Measurements from ENCODE around the gene SLC19A2. TPM values are rescaled to one million over a fixed set of nuclear protein-coding genes. Genes with fewer than 3 reads are reported as not detected.

Gene SLC19A2
- total and polyA plus RNA-seq, 2 donors (not counting 1 experiment from before 2014, with no cell fraction given): 5.2 to 8.9 TPM

DNA sequence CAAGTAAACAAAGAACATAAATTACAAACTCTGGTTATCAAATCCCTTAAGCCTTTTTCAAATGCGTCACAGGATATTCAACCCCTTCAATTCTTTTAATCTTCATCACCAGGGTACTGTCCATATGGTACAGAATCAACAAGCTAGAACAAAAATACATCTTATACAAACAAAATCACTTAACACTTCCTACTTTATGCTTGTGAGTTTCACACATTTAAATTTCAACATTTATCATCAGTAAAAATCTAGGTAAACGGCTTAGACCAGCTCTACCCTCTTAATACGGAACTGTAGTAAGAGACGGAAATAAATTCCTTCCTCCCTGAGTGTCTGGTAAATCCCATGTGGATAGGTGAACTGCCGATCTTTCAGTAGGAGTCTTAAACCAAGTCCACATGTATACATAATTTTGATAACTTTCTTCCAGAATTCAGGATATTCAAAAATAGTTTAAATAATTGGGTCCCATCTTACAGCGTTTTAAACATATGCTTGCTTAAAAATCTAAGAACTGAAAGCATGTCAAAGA, 59.5 kb downstream of the SLC19A2 start:
- peak overlapping the region; percentile 94 for H3K4me2 ChIP-seq (ENCODE audit: extremely low read depth, insufficient read depth, low read length)
- H3K27ac ChIP-seq (ENCODE audit: insufficient read depth, low read length): no peak overlapping the region
- H4K20me1 ChIP-seq (ENCODE audit: control insufficient read depth, extremely low read depth, insufficient read depth, low read length): no peaks in the 10 kb centered on the region
- H3K27me3 ChIP-seq (ENCODE audit: control insufficient read depth, insufficient read depth, low read length): no peaks in the 10 kb centered on the region
- H3K9me3 ChIP-seq (ENCODE audit: control insufficient read depth, insufficient read depth, low read depth, low read length): no peaks in the 10 kb centered on the region
- no peak overlapping the region for H3K9ac ChIP-seq (ENCODE audit: insufficient read depth, low read length)
- no peaks in the 10 kb centered on the region for H3K36me3 ChIP-seq (ENCODE audit: control insufficient read depth, insufficient read depth, low read length)
- no peaks in the 10 kb centered on the region for H3K4me1 ChIP-seq (ENCODE audit: control insufficient read depth, extremely low read depth, insufficient read depth, low read length)
- peak in 1 of 2 donors; percentile 7 for DNase-seq (ENCODE audit: low read depth in 2 of 2)
- peak overlapping the region in 1 of 4 experiments; percentile 90 for H3K4me3 ChIP-seq (replicated peaks in 1 of 4; ENCODE audit: control extremely low read depth in 1 of 4, insufficient read depth in 1 of 4, low read depth in 3 of 4, low read length in 4 of 4)
- H2AFZ ChIP-seq (ENCODE audit: low read length): no peak overlapping the region
- no peak for TF ChIP-seq EZH2 (IDR thresholded peaks at IDR 0.05; ENCODE audit: low read length, missing control alignments)
- TF ChIP-seq, protein P1, sequence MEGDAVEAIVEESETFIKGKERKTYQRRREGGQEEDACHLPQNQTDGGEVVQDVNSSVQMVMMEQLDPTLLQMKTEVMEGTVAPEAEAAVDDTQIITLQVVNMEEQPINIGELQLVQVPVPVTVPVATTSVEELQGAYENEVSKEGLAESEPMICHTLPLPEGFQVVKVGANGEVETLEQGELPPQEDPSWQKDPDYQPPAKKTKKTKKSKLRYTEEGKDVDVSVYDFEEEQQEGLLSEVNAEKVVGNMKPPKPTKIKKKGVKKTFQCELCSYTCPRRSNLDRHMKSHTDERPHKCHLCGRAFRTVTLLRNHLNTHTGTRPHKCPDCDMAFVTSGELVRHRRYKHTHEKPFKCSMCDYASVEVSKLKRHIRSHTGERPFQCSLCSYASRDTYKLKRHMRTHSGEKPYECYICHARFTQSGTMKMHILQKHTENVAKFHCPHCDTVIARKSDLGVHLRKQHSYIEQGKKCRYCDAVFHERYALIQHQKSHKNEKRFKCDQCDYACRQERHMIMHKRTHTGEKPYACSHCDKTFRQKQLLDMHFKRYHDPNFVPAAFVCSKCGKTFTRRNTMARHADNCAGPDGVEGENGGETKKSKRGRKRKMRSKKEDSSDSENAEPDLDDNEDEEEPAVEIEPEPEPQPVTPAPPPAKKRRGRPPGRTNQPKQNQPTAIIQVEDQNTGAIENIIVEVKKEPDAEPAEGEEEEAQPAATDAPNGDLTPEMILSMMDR (conservative IDR thresholded peaks at IDR 0.05 in 1 of 2, IDR thresholded peaks at IDR 0.05 in 1 of 2; ENCODE audit: low read depth in 1 of 2, low read length in 2 of 2): no peak
- H3K79me2 ChIP-seq (ENCODE audit: control insufficient read depth, insufficient read depth, low read length): no peaks in the 10 kb centered on the region

DNA sequence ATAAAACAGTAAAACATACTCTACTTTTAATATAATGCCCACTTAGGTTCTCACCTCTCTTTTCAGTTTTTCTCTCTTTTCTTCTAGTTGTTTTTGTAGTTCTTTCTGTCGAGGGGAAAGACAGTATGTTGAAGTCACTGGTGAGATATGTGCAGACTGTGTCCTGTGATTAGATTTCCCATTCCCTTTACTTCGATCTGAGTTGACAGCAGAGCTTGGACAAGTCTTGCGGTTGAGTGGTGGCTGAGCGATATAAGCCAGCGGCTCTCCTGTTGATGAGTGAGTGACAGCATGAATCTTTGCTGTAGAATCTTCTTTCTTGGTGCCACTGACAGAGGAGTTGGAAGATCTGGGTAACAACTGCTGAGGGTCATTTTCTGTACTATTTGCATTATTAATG, 64.4 kb downstream of the SLC19A2 start:
- Histone ChIP-seq H3K9me3 (ENCODE audit: control insufficient read depth, insufficient read depth, low read depth, low read length) (no peaks in the 10 kb centered on the region), H3K27me3 (ENCODE audit: control insufficient read depth, insufficient read depth, low read length) (no peaks in the 10 kb centered on the region), H4K20me1 (ENCODE audit: control insufficient read depth, extremely low read depth, insufficient read depth, low read length) (no peaks in the 10 kb centered on the region), H3K27ac (ENCODE audit: insufficient read depth, low read length) (no peak overlapping the region), H3K36me3 (ENCODE audit: control insufficient read depth, insufficient read depth, low read length) (no peaks in the 10 kb centered on the region), H3K4me3 (replicated peaks in 1 of 4; ENCODE audit: control extremely low read depth in 1 of 4, insufficient read depth in 1 of 4, low read depth in 3 of 4, low read length in 4 of 4) (no peak overlapping the region), H2AFZ (ENCODE audit: low read length) (no peak overlapping the region), H3K9ac (ENCODE audit: insufficient read depth, low read length) (no peak overlapping the region), H3K4me1 (ENCODE audit: control insufficient read depth, extremely low read depth, insufficient read depth, low read length) (no peaks in the 10 kb centered on the region), H3K79me2 (ENCODE audit: control insufficient read depth, insufficient read depth, low read length) (no peaks in the 10 kb centered on the region), H3K4me2 (ENCODE audit: extremely low read depth, insufficient read depth, low read length) (no peak overlapping the region)
- DNase-seq (ENCODE audit: low read depth in 2 of 2): no peak
- no peak for TF ChIP-seq EZH2 (IDR thresholded peaks at IDR 0.05; ENCODE audit: low read length, missing control alignments)
- TF ChIP-seq, protein P1 (conservative IDR thresholded peaks at IDR 0.05 in 1 of 2, IDR thresholded peaks at IDR 0.05 in 1 of 2; ENCODE audit: low read depth in 1 of 2, low read length in 2 of 2): no peak

DNA sequence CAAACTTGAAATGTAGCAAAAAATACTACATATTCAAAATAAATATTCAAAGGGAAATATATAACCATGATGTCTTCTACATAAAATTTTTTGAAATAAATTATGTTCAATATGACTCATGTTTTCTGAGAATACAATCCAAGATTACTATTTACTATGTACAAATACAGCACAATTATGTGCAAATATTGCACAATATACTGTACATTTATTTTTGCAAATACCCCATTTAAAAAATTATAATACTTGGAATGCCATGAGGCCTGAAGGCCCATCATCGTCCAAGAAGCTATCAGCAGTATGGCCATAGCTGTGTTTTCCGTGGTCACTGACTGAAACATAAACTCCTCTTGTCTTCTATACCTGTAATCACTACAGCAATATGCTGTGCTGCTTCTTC, 70.8 kb downstream of the SLC19A2 start:
- H3K27me3 ChIP-seq (ENCODE audit: control insufficient read depth, insufficient read depth, low read length): no peaks in the 10 kb centered on the region
- no peak overlapping the region for H3K9ac ChIP-seq (ENCODE audit: insufficient read depth, low read length)
- H3K9me3 ChIP-seq (ENCODE audit: control insufficient read depth, insufficient read depth, low read depth, low read length): no peaks in the 10 kb centered on the region
- H3K4me1 ChIP-seq (ENCODE audit: control insufficient read depth, extremely low read depth, insufficient read depth, low read length): no peaks in the 10 kb centered on the region
- H3K36me3 ChIP-seq (ENCODE audit: control insufficient read depth, insufficient read depth, low read length): no peaks in the 10 kb centered on the region
- no peak overlapping the region for H3K4me3 ChIP-seq (replicated peaks in 1 of 4; ENCODE audit: control extremely low read depth in 1 of 4, insufficient read depth in 1 of 4, low read depth in 3 of 4, low read length in 4 of 4)
- no peak overlapping the region for H2AFZ ChIP-seq (ENCODE audit: low read length)
- TF ChIP-seq, protein P1 (conservative IDR thresholded peaks at IDR 0.05 in 1 of 2, IDR thresholded peaks at IDR 0.05 in 1 of 2; ENCODE audit: low read depth in 1 of 2, low read length in 2 of 2): no peak
- TF ChIP-seq EZH2 (IDR thresholded peaks at IDR 0.05; ENCODE audit: low read length, missing control alignments): no peak
- H3K27ac ChIP-seq (ENCODE audit: insufficient read depth, low read length): no peak overlapping the region
- H3K4me2 ChIP-seq (ENCODE audit: extremely low read depth, insufficient read depth, low read length): no peak overlapping the region
- no peak for DNase-seq (ENCODE audit: low read depth in 2 of 2)
- H3K79me2 ChIP-seq (ENCODE audit: control insufficient read depth, insufficient read depth, low read length): no peaks in the 10 kb centered on the region
- no peaks in the 10 kb centered on the region for H4K20me1 ChIP-seq (ENCODE audit: control insufficient read depth, extremely low read depth, insufficient read depth, low read length)

Other genes with a start within 250 kb of the SLC19A2 start
- gene NME7, start 118.1 kb downstream of the SLC19A2 start, total RNA-seq: 21.0 and 24.7 TPM in 2 replicates
- 30.8 and 37.5 TPM in 2 replicates for gene NME7, start 118.1 kb downstream of the SLC19A2 start, polyA plus RNA-seq
- gene BLZF1, start 117.7 kb downstream of the SLC19A2 start, total RNA-seq: 23.9 and 27.1 TPM in 2 replicates
- 23.2 and 28.0 TPM in 2 replicates for gene BLZF1, start 117.7 kb downstream of the SLC19A2 start, polyA plus RNA-seq
- gene CCDC181, start 58.5 kb downstream of the SLC19A2 start, total RNA-seq: 0.66 and 0.77 TPM in 2 replicates
- gene CCDC181, start 58.5 kb downstream of the SLC19A2 start, polyA plus RNA-seq: 0.34 and 0.40 TPM in 2 replicates
- under 0.01 and 0.26 TPM in 2 replicates for gene F5, start 100.5 kb upstream of the SLC19A2 start, total RNA-seq
- gene F5, start 100.5 kb upstream of the SLC19A2 start, polyA plus RNA-seq: not detected in 2 replicates
- gene SELP, start 144.2 kb upstream of the SLC19A2 start, total RNA-seq: not detected in 2 replicates
- not detected in 2 replicates for gene SELP, start 144.2 kb upstream of the SLC19A2 start, polyA plus RNA-seq
- under 0.01 and 0.17 TPM in 2 replicates for gene SELL, start 225.7 kb upstream of the SLC19A2 start, total RNA-seq
- 0.02 and 0.06 TPM in 2 replicates for gene SELL, start 225.7 kb upstream of the SLC19A2 start, polyA plus RNA-seq
- gene SELE, start 248.1 kb upstream of the SLC19A2 start, total RNA-seq: not detected in 2 replicates
- gene SELE, start 248.1 kb upstream of the SLC19A2 start, polyA plus RNA-seq: not detected in 2 replicates